Fibroblast of mammary gland (primary cell): ENCODE results near the gene VEGFB.

Experiments used
- DNase-seq: peaks from one replicate; pipeline ENCODE4 v3.0.0-alpha.2; 2010; ENCODE audit warnings: low read depth
- H3K4me3 ChIP-seq: 2 replicates; pipeline ENCODE4 v1.5.1; 2011; ENCODE audit warnings: low read depth, mild to moderate bottlenecking, low read length, moderate library complexity; ENCODE audit not compliant: control insufficient read depth
- TF ChIP-seq, protein P1 (sequence below): conservative IDR thresholded peaks from 2 replicates; pipeline ENCODE4 v1.5.1; 2011; ENCODE audit warnings: low read depth, low read length, inconsistent platforms; ENCODE audit not compliant: control insufficient read depth, insufficient read depth

VEGFB gene

DNA sequence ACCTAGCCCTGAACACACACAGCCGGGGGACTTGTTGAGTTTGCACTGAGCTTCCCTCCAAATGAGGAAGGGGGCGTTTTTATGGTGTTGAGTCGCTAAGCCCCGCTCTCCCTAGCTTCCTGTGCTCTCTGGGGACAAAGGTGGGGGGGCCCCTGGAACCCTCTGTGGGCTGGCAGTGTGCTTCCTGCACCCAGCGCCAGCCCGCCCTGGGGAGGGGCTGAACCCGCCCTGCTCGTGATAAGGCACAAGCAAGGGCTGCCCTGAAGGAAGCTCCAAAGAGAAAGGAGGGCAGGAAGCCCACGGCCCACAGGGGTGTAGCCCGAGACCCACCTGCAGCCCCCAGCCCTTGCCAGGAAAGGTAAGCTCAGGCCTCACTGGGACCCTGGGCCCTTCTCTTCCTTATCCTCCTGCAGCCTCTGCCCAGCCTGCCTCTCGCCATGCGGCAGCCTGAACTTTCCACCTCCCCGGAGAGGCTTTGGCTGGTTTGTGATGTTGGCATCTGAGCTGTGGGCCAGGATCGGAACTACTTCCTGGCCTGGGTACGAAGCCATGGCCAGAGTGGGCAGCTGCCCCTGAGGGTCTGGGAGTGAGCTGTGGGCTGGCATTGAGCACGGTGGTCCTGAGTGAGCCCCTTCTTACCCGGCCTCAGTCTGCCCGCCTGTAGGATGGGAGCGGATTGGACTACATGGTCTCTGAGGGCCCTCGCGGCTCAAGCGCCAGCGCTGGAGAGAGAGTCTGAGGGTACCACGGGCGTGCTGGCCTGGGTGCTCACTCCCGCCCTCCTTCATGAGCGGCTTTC lies 27.7 kb upstream of the VEGFB start, which contains the start of gene FERMT3:
Gene FERMT3 (plus strand): TSS at position 265 of the 799 bp plus-strand sequence. CDS start 644 bp downstream, outside the sequence.
- TF ChIP-seq, protein P1, sequence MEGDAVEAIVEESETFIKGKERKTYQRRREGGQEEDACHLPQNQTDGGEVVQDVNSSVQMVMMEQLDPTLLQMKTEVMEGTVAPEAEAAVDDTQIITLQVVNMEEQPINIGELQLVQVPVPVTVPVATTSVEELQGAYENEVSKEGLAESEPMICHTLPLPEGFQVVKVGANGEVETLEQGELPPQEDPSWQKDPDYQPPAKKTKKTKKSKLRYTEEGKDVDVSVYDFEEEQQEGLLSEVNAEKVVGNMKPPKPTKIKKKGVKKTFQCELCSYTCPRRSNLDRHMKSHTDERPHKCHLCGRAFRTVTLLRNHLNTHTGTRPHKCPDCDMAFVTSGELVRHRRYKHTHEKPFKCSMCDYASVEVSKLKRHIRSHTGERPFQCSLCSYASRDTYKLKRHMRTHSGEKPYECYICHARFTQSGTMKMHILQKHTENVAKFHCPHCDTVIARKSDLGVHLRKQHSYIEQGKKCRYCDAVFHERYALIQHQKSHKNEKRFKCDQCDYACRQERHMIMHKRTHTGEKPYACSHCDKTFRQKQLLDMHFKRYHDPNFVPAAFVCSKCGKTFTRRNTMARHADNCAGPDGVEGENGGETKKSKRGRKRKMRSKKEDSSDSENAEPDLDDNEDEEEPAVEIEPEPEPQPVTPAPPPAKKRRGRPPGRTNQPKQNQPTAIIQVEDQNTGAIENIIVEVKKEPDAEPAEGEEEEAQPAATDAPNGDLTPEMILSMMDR: no peak
- DNase-seq: no peak

DNA sequence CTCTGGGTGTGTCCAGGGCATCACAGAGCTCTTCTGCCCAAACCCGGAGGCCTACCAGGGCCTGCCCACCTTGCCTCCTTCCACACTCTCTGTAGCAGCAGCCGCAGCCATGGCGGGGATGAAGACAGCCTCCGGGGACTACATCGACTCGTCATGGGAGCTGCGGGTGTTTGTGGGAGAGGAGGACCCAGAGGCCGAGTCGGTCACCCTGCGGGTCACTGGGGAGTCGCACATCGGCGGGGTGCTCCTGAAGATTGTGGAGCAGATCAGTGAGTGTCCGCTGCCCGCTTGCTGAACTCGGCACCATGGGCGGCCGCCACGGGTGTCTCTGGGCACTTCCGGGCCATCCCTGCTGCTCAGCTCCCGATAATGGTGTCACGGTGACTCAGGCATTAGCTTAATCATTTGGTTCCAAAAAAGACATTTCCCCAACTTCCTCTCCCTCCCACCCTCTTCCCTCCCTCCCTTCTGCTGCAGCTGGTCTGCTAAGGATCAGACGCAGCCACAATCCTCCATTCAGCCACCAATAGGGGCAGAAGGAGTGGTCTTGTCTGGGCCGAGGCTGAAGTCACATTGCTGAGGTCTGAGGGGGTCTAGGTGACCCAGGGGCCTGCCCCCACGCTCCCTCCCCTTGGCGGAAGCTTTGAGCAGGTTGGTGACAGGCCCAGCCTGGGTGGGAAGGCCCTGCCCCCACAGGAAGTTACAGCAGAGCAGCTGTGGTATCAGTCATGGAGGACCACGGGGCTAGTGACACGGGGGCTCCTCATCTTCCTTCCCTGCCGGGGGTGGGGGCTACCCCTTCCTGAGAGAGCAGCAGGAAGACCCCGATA lies 26.9 kb upstream of the VEGFB start:
- peak; percentile 82 for DNase-seq
- H3K4me3 ChIP-seq: no peak overlapping the region
- TF ChIP-seq, protein P1: no peak

More for the DNA sequence above, 27.7 kb upstream of the VEGFB start, which contains the start of gene FERMT3:
- H3K4me3 ChIP-seq: no peak within 1 kb of the TSS

DNA sequence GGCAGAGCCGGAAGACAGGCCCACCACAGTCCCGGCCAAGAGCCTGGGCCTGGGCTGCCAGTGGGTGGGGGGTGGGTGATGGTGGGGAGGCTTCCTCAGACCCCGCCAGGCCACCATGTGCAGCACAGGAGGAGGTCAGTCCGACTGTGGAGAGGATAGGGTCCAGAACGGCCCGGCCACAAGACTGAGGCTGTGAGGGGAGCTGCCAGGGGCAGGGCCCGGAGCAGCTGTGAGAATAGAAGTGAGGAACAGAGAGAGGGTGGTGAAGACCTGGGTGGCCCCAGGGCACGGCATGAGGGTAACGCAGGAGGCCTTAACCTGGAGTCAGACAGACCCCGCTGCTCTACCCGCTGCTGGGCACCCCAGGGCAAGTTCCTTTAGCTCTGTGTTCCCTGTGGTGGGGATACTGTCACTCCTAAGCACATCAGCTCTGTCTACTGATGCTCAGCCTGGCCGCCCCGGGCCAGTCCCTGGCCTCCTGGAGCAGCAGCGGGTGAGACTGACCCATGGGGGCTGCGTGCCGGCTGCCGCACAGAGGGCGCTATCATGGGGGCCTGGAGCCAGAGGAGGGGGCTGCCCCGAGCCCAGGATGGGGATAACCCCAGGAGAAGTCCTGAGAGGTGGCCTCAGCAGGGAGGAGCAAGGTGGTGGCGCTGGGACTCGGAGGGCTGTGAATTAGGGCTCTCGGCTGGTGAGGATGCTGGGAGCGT lies 26.1 kb upstream of the VEGFB start:
- no peak for DNase-seq
- TF ChIP-seq, protein P1: no peak
- no peak overlapping the region for H3K4me3 ChIP-seq

DNA sequence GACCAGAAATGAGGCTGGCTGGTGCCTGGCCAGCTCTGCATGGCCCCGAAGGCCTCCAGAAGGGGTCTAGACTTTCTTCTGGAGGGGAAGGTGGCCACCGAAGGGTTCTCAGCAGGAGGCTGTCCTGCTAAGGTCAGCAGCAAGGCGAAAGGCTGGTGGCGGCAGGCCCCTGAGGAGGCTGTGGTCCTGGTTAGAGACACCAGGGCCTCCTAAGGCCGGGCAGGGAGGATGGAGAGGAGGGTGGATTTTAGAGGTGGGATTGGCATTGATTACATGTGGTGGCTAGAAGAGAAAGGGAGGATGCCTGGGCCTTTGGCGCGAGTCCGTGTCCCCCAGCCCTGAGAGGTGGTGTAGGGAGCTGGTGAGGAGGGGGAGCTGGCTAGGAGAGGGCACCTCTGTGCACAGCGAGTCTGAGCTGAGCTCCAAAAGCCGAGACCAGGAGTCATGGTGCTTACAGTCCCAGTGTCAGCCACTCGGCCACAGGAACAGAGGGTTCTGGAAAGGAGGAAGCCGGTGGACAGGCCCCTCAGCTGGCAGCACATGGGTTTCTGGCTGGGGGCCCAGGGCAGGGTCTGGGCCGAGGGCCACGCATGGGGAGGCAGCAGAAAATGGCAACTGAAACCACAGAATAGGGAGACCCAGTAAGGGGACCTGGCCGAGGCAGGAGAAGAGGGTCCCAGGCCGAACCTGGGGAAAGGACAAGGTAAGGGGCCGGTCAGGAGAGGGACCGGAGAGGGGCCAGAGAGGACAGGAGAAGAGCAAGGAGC lies 25.4 kb upstream of the VEGFB start:
- DNase-seq: no peak
- no peak overlapping the region for H3K4me3 ChIP-seq
- TF ChIP-seq, protein P1: no peak

DNA sequence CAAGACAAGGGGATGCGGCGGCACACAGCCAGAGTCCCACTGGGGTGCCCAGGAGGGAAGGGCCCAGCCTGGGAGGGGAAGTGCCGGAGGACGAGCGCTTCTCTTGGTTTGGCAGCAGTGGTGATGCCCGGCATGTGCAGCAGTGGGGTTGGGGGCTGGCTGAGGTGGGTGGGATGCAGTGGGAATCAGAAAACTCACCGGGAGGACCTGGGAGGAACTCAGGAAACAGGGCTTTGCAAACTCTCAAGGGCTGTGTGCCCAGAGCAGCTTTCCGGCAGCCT lies 24.9 kb upstream of the VEGFB start:
- TF ChIP-seq, protein P1: no peak
- no peak for DNase-seq
- H3K4me3 ChIP-seq: no peak overlapping the region

DNA sequence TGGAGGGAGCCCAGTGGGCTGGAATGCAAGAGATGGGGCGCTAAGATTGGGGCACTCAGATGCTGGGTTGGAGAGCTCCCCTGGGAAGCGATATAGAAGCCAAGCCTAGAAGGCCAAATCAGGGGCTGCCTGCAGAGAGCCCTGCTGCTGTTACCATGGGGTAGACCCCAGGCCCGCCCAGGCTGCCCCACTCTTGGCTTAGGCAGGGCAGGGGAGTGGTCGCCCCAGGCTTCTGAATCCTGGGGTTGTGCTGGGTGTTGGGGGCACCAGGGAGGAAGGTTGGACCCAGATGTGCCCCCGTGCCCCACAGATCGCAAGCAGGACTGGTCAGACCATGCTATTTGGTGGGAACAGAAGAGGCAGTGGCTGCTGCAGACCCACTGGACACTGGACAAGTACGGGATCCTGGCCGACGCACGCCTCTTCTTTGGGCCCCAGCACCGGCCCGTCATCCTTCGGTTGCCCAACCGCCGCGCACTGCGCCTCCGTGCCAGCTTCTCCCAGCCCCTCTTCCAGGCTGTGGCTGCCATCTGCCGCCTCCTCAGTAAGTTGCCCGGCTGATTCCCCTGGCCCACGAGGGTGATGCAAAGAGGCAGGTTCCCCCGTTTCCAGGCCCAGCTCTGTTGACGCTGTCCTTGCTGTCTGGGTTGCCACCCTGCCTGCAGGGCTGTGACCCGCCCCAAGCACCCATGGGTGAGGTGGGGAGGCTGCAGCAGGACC lies 23.9 kb upstream of the VEGFB start:
- no peak for DNase-seq
- TF ChIP-seq, protein P1: no peak
- H3K4me3 ChIP-seq: no peak overlapping the region
